SJSA1 (cell line): Measurements from ENCODE around the gene HLA-DOA. TPM values are rescaled to one million over a fixed set of nuclear protein-coding genes. Genes with fewer than 3 reads are reported as not detected.

ENCODE experiments used
- DNase-seq, 2 experiments: peaks; one replicate each; pipeline ENCODE4 v3.0.0-alpha.2; 2015 to 2020; ENCODE audit warnings: low spot score in 2 of 2, low read depth in 1 of 2
- H3K27ac ChIP-seq: fragments of 250-450 bp; sonication (Bioruptor Pico); 2 replicates; pipeline ENCODE4 v1.5.1; 2020; ENCODE audit warnings: mild to moderate bottlenecking, moderate library complexity
- H3K27me3 ChIP-seq: fragments of 250-450 bp; sonication (Bioruptor Pico); replicated peaks from 2 replicates; pipeline ENCODE4 v1.5.1; 2020; ENCODE audit warnings: mild to moderate bottlenecking, moderate library complexity
- H3K36me3 ChIP-seq: fragments of 250-450 bp; sonication (Bioruptor Pico); 2 replicates; pipeline ENCODE4 v1.5.1; 2020; ENCODE audit warnings: mild to moderate bottlenecking
- H3K4me1 ChIP-seq: fragments of 250-450 bp; sonication (Bioruptor Pico); replicated peaks from 2 replicates; pipeline ENCODE4 v1.6.1; 2021; ENCODE audit warnings: mild to moderate bottlenecking
- H3K4me3 ChIP-seq: fragments of 250-450 bp; sonication (Bioruptor Pico); 2 replicates; pipeline ENCODE4 v1.5.1; 2020; ENCODE audit warnings: mild to moderate bottlenecking
- H3K9me3 ChIP-seq: fragments of 250-450 bp; sonication (Bioruptor Pico); replicated peaks from 2 replicates; pipeline ENCODE4 v1.5.1; 2020; ENCODE audit warnings: mild to moderate bottlenecking
- total RNA-seq: library from RNA; depleted of rRNA; stranded (reverse); fragments of >200 nt; shearing (Covaris generic); gene quantifications from 2 replicates; pipeline ENCODE4 v1.2.3, GENCODE V29; 2014; rRNA removed

Gene HLA-DOA
- total RNA-seq = not detected in 2 replicates

DNA sequence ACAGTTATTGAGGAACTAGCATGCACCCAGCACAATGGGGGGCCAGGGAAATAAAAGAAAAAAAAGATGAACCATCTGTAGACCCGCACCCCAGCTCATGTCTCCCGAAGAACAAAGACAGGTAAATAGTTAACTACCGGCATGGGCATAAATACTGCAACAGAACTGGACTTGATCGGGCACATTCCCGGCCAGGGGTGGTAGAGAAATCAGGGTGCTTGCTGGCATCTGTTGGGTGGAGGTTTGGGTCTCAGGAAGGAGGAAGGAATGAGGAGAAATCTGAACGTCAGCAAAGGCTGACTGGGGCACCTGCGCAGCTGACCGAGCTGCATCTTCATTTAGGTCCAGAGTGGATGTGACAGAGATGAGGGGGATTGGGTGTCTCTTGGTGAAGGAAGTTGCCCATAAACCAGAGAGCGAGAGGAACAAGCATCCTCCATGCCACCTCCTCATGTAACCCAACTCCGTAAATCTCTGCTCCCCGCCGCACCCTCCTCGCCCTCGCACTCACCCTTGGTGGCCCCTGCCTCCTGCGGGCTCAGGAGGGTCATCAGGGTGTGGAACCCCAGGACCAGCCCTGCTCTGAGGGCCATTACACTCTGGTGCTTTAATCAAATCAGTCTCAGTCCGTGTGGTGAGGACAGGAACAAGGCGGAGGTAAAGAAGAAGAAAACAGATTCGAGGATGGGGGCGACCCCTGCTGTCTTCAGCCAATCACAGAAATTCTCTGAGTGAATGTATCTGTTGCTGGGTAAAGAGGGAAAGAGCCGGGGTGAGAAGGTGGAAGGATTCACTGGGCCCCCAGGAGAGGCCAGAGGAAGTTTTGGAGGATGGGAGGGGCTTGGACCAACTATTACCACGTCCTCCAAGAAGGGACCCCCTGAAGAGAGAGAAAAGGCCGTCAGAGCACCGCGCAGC lies at the start of gene HLA-DOA:
Gene HLA-DOA, minus strand, starts transcription at position 648 of the 918 bp plus-strand sequence.
- Histone ChIP-seq H3K9me3 (no peaks in the 10 kb centered on the region), H3K27me3 (peaks cover 27% of the 10 kb centered on the region; the same call in 1 of the 2 replicates), H3K27ac (no peak within 1 kb of the TSS), H3K36me3 (no peaks in the 10 kb centered on the region), H3K4me3 (no peak within 1 kb of the TSS), H3K4me1 (no peaks in the 10 kb centered on the region)
- DNase-seq = no peak

DNA sequence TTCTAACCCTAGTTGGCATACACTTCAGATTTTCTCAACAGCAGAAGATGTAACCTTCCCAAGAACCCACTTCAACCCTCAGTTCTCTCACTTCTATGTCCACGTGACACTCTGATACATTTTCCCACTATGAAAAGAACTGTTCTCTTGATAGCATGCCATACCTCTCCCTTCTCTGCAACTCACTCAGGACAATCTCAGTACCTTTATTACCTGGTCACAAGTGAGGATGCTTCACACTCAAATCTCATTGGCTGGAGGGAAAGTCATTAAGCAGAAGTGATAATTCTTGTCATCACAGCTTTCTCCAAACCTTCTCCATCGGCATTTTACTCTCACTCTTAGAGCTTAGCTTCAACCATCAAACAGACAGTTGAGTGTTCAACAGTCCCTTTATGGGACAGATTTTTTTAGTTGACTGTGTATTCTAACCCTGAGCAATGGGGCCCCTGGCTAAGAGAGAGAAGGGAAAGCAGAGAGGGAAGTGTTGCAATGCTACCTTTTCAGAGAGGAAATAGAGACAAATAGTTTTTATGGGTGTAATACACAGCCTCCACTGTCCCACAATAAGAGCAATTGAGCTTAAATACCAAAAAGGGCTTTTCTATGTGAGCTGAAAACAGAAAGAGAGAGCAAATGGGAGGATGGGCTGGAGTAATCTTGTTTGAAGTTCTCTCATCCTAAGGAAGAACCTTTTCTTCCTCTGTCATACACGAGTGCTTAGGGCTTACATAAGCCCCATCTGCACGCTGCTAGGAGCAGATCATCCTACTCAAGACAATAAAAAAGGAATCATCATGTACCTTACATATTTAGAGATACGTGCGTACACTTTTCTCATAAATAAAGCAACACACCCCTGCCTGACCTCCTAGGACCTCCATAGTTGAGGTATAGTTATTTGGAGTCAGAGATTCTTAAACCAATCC lies 48.1 kb upstream of the HLA-DOA start:
- H3K27ac ChIP-seq = no peak overlapping the region
- H3K27me3 ChIP-seq = peaks cover 17% of the 10 kb centered on the region
- H3K9me3 ChIP-seq = no peaks in the 10 kb centered on the region
- no peaks in the 10 kb centered on the region for H3K36me3 ChIP-seq
- DNase-seq = no peak
- H3K4me1 ChIP-seq = no peaks in the 10 kb centered on the region
- H3K4me3 ChIP-seq = no peak overlapping the region

DNA sequence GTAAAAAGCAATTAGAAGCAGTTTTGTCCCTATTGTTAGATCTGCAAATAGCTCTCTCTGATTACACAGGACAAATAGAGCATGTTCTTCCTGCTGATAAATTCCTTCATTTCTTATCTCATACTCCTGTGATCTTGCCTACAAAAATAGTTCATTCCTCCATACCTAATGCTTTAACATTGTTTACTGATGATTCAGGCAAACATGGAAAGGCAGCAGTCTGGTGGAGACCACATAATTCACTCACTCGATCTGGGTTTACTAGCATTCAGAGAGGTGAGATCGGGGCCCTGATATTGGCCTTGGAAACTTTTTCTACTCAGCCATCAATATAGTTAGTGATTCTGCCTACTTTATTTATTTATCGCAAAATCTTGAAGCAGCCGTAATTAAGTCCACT lies 43.8 kb upstream of the HLA-DOA start:
- no peaks in the 10 kb centered on the region for H3K4me1 ChIP-seq
- no peak overlapping the region for H3K4me3 ChIP-seq
- no peaks in the 10 kb centered on the region for H3K36me3 ChIP-seq
- peaks cover 25% of the 10 kb centered on the region for H3K27me3 ChIP-seq
- no peak overlapping the region for H3K27ac ChIP-seq
- H3K9me3 ChIP-seq = no peaks in the 10 kb centered on the region
- no peak for DNase-seq

DNA sequence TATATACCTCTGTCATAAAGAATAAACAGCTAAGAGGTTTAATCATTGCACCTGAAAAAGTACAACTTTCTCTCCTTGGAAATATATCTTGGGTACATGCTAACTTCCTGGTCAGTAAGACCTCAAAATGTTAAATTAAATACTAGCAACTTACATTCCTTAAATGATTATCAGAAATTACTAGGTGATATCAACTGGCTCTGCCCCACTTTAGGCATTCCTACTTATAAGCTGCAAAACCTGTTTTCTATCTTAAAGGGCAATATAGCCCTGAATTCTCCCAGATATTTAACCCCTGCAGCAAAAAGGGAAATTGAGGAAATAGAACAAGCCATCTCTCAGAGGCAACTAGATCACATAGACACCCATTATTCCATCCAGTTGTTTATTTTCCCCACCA lies 43.2 kb upstream of the HLA-DOA start:
- Histone ChIP-seq H3K27ac (no peak overlapping the region), H3K4me1 (no peaks in the 10 kb centered on the region), H3K9me3 (no peaks in the 10 kb centered on the region), H3K4me3 (no peak overlapping the region), H3K36me3 (no peaks in the 10 kb centered on the region), H3K27me3 (peaks cover 22% of the 10 kb centered on the region)
- DNase-seq = no peak

DNA sequence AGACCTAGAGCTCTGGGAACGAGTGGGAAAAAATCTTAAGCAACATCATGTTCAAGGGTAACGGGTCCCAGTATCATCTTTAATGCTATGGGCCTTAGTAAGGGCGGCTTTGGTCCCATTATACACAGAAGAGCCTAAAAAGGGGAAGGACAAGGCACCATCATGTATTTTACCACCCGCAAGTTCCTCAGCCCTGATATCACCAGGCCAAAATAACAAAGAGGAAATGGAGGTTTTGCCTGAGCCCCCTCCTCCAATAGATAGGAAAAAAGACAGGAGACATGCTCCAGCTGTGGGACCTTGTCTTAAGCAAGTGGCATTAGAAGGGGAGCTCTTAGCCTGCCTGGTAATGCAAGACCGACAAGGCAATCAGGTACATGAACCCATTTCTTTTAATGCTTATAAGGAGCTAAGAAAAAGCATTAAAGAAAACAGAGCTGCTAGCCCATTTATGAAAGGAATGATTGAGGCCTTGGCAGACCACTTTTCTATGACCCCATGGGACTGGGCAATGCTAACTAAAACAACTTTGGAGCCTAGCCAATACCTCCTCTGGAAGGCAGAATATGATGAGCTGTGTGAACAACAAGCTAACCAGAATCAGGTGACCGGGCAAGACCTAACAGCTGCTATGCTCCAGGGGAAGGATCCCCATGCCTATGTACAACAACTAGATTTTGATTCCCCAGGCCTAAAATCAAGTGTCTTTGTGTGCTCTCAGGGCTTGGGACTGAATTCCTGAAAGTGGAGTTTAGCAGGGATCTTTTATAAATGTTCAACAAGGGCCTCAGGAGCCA lies 40.8 kb upstream of the HLA-DOA start:
- no peak for DNase-seq
- H3K27me3 ChIP-seq = peaks cover 23% of the 10 kb centered on the region
- H3K27ac ChIP-seq = no peak overlapping the region
- H3K4me1 ChIP-seq = no peaks in the 10 kb centered on the region
- H3K9me3 ChIP-seq = no peaks in the 10 kb centered on the region
- H3K36me3 ChIP-seq = no peaks in the 10 kb centered on the region
- no peak overlapping the region for H3K4me3 ChIP-seq

DNA sequence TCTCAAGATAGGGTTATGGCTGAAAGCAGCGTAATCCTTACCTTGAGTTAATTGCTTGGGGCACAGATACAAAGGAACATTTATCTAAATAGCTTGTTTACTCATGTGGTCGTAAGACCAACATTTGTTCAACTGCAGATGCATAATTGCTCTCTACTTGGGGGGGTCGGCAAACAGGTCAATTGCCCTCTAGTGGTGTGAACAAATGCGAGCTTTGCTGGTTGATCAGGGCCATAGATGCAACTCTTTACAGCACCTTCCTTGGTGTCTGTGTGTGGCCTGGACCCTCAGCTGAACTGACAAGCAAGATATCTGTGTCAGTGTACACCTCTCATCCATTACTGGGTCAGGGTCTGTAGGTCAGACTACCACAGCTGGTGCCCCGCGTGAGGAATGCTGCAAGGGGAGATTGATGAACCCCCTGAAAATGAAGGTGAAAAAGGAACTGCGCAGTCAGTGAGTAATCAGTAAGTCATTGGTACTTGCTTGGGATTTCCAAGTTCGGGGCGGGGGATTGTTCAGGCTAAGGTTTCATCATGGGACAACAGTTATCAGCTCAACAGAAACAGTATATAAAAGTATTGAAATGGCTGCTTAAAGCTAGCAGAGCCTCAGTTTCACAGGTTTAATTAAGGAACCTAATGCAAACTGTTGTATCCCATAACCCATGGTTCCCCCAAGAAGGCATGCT lies 40.1 kb upstream of the HLA-DOA start:
- no peaks in the 10 kb centered on the region for H3K36me3 ChIP-seq
- H3K27ac ChIP-seq = no peak overlapping the region
- no peaks in the 10 kb centered on the region for H3K9me3 ChIP-seq
- peaks cover 23% of the 10 kb centered on the region for H3K27me3 ChIP-seq
- DNase-seq = no peak
- no peaks in the 10 kb centered on the region for H3K4me1 ChIP-seq
- H3K4me3 ChIP-seq = no peak overlapping the region

DNA sequence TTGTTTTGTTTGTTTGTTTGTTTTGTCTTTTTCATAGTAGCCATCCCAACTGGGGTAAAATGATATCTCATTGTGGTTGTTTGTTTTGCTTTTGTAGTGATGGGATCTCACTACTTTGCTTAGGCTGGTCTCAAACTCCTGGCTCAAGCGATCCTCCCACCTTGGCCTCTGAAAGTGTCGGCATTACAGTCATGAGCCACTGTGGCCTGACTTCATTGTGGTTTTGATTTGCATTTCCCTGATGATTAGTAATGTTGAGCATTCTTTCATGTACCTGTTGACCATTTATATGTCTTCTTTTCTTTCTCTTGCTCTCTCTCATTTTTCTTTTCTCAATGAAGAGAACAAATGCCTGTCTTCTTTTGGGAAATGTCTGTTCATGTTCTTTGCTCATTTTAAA lies 30.8 kb upstream of the HLA-DOA start:
- no peaks in the 10 kb centered on the region for H3K4me1 ChIP-seq
- no peak overlapping the region for H3K27ac ChIP-seq
- peaks cover 13% of the 10 kb centered on the region for H3K27me3 ChIP-seq
- H3K36me3 ChIP-seq = no peaks in the 10 kb centered on the region
- DNase-seq = no peak
- H3K4me3 ChIP-seq = no peak overlapping the region
- H3K9me3 ChIP-seq = no peaks in the 10 kb centered on the region

DNA sequence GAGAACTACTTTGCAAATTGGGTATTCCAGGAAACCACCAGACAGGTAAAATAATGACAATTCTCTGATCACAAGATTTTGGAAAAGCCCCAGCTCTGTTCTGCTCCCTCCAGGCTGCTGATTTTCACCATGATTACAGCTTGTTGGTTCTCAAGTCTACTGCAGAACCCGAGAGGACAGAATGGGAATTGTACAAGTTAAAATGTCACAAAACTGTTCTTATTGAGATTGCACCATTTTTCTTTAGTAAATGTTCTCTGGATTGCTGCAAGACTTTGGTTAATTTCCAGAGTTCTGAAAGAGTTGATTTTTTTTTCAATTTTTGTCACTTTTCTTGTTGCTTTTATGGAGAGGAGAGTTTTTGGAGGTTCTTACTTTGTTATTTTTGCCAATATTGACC lies 27.1 kb upstream of the HLA-DOA start:
- Histone ChIP-seq H3K4me3 (no peak overlapping the region), H3K9me3 (no peaks in the 10 kb centered on the region), H3K27me3 (0 out of 2 replicates have a peak, but pooled peaks cover 17% of the 10 kb centered on the region), H3K36me3 (no peaks in the 10 kb centered on the region), H3K4me1 (no peaks in the 10 kb centered on the region), H3K27ac (no peak overlapping the region)
- DNase-seq = no peak

DNA sequence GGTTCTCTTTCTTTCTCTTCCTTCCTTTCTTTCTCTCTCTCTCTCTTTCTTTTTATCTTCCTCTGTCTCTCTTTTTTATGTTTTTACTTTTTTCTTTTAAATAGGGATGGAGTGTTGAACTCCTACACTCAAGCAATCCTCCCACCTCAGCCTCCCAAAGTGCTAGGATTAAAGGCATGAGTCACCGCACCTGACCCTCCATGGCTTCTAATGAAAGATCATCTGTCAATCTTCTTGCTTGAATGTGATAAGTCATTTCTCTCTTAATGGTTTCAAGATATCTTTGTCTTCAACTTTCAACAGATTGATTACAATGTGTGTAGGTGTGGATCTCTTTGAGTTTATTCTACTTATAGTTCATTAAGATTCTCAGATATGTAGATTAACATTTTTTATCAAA lies 25.2 kb upstream of the HLA-DOA start:
- Histone ChIP-seq H3K4me1 (no peaks in the 10 kb centered on the region), H3K9me3 (no peaks in the 10 kb centered on the region), H3K4me3 (no peak overlapping the region), H3K36me3 (no peaks in the 10 kb centered on the region), H3K27ac (no peak overlapping the region), H3K27me3 (0 out of 2 replicates have a peak, but pooled peaks cover 24% of the 10 kb centered on the region)
- DNase-seq = no peak

DNA sequence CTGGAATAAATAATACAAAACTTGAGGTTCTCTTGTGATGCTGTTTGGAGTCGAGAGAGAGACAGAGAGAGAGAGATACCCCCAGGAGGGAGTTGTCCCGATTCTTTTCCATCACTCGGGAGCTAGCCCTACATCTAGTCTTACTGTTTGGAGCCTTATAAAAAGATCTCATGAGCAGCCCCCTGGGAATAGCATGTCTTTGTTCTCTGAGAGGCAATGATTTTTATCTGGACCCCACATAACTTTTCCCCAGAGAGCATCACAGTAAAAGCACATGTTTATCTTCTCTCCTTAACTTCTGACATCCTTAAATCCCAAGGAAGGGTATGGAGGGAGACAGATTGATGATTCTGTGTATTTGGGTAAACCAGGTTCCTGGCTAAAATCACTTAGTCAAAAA lies 20.9 kb upstream of the HLA-DOA start:
- H3K27me3 ChIP-seq = 0 out of 2 replicates have a peak, but pooled peaks cover 15% of the 10 kb centered on the region
- no peaks in the 10 kb centered on the region for H3K9me3 ChIP-seq
- no peaks in the 10 kb centered on the region for H3K36me3 ChIP-seq
- H3K4me1 ChIP-seq = no peaks in the 10 kb centered on the region
- DNase-seq = no peak
- H3K4me3 ChIP-seq = no peak overlapping the region
- no peak overlapping the region for H3K27ac ChIP-seq

DNA sequence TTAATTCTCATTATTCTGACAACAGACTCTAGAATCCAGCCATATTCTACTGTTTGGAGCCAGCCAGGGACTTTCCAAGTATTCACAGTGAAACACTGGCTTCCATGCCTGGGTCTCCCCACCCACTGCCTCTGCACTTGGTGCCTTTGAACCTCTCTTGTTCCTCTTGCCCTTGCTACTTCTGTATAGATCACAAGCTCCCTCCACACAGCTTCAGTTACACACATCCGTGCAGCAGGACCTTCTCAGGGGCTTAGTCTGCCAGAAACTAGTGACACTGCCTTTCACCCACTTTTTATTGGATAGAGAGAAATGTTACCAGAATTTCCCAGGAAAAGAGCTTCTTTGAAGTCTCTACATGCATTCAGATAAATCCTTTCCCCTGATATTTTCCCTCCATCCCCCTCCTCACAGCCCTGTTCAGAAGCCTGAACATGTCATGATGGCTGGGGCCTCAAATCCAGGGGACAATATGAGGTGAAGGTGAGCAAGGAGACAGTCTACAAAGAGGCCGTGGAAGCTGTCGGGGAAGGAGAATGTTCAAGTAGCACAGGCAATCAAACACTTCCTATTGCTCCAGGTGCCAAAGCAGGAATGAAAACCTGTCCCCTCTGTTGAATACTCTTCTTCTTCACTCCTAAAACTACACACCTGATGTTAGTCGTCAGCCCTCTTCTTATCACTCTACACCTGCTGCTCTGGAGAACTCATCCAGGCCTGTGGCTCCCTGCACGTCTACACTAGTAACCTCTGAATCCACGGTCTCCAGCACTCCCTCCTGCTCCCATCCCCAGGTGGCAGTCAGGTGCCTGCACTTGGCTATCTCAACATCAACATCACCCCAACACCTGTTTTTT lies 20.2 kb upstream of the HLA-DOA start:
- no peaks in the 10 kb centered on the region for H3K9me3 ChIP-seq
- H3K27me3 ChIP-seq = 0 out of 2 replicates have a peak, but pooled peaks cover 18% of the 10 kb centered on the region
- no peak overlapping the region for H3K27ac ChIP-seq
- no peaks in the 10 kb centered on the region for H3K36me3 ChIP-seq
- DNase-seq = no peak
- H3K4me1 ChIP-seq = no peaks in the 10 kb centered on the region
- H3K4me3 ChIP-seq = no peak overlapping the region

DNA sequence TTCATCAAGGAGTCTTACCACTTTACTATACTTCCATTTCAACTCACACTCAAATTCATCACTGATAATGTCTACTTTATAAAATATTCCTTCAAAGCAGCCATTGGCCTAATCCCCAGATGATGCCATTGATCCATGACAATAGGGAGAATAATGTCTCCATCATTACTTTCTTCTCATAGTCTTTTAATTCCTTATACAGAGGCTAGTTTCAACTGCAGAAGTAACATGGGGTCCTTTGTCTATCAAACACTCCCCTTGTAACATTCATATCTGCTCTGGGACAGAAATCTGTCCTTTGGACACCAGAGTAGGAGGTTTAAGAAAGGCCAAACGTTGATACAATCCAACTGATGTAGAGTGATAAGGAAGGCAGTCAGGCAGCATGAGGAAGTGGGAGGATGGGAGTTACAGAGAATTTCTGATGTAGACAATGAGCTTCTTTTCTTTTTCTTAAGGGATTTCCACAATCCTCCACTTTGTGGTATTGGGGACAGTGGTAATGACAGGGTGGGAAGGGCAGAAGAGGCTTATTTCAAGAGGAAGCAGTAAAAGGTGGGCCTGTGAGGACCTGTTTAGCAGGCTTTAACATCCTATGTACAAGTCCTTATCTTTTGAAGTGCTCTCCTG lies 18.9 kb upstream of the HLA-DOA start:
- H3K27me3 ChIP-seq = peaks cover 22% of the 10 kb centered on the region; the same call in 1 of the 2 replicates
- H3K4me3 ChIP-seq = no peak overlapping the region
- no peak for DNase-seq
- H3K9me3 ChIP-seq = no peaks in the 10 kb centered on the region
- H3K36me3 ChIP-seq = no peaks in the 10 kb centered on the region
- no peaks in the 10 kb centered on the region for H3K4me1 ChIP-seq
- H3K27ac ChIP-seq = no peak overlapping the region
